Endothelial cell (in vitro differentiated cells): ENCODE results near the gene CRYBB1. TPM values are rescaled to one million over a fixed set of nuclear protein-coding genes. Genes with fewer than 3 reads are reported as not detected.
A peak's percentile ranks its signal among the peaks of the same experiment; 100 is the strongest.

Source experiments
- DNase-seq: peaks from one replicate; pipeline ENCODE4 v3.0.0; 2021; ENCODE audit warnings: low spot score
- H3K27ac Mint-ChIP-seq: one replicate; pipeline ENCODE4 v1.8.0; 2021; ENCODE audit warnings: mixed read lengths, inconsistent platforms; ENCODE audit not compliant: unreplicated experiment
- H3K27me3 Mint-ChIP-seq: one replicate; pipeline ENCODE4 v1.8.0; 2021; ENCODE audit warnings: mild to moderate bottlenecking, moderate library complexity, mixed read lengths, inconsistent platforms; ENCODE audit not compliant: unreplicated experiment
- H3K36me3 Mint-ChIP-seq: one replicate; pipeline ENCODE4 v1.8.0; 2021; ENCODE audit warnings: mild to moderate bottlenecking, low read depth, mixed read lengths, inconsistent platforms; ENCODE audit not compliant: unreplicated experiment
- H3K4me1 Mint-ChIP-seq: one replicate; pipeline ENCODE4 v1.8.0; 2021; ENCODE audit warnings: mild to moderate bottlenecking, mixed read lengths, inconsistent platforms; ENCODE audit not compliant: unreplicated experiment
- H3K4me3 Mint-ChIP-seq: one replicate; pipeline ENCODE4 v1.8.0; 2021; ENCODE audit warnings: mild to moderate bottlenecking, mixed read lengths, inconsistent platforms; ENCODE audit not compliant: unreplicated experiment
- H3K9me3 Mint-ChIP-seq: one replicate; pipeline ENCODE4 v1.8.0; 2021; ENCODE audit warnings: mixed read lengths, inconsistent platforms; ENCODE audit not compliant: unreplicated experiment
- total RNA-seq: library from RNA; stranded (reverse); fragmentation: NEBNext Ultra II Directional; extraction: Animal tissue kit (Norgen Biotek cat#: 25700); gene quantifications from one replicate; pipeline ENCODE4 v1.2.1, GENCODE V29; 2021; ENCODE audit not compliant: unreplicated experiment
- TF ChIP-seq, protein P1 (sequence below): fragments of 200-600 bp; sonication (generic); IDR thresholded peaks from one replicate; pipeline ENCODE4 v1.5.0; 2021; ENCODE audit warnings: antibody characterized with exemption; ENCODE audit not compliant: unreplicated experiment

Gene CRYBB1
- total RNA-seq, 1 donor from 2014 or later = 9.5 TPM

DNA sequence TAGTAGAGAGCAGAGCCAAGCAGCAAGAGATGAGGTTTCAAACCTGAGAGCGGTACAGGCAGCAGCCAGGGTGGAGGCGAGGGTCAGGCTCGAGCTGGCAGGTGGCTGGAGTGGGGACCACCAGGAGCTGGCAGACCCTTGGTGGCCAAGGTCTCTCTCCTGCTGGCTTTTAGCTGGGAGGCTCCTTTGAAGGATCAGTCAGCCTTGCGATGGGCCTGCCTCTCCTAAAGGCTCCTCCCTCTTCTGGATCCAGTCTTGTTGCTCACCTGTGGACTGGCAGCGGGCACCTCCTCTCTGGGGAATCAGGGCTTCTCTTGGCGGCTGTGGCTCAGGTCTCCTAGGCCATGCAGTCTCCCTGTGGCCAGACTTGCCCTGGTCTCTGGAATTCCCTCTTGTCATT is 52.6 kb downstream of the CRYBB1 start:
- H3K27ac Mint-ChIP-seq = no peak overlapping the region
- H3K4me1 Mint-ChIP-seq = peaks cover 29% of the 10 kb centered on the region
- H3K4me3 Mint-ChIP-seq = no peak overlapping the region
- no peaks in the 10 kb centered on the region for H3K9me3 Mint-ChIP-seq
- H3K27me3 Mint-ChIP-seq = peaks cover 6% of the 10 kb centered on the region
- H3K36me3 Mint-ChIP-seq = peaks cover 5% of the 10 kb centered on the region
- no peak for DNase-seq
- TF ChIP-seq, protein P1, sequence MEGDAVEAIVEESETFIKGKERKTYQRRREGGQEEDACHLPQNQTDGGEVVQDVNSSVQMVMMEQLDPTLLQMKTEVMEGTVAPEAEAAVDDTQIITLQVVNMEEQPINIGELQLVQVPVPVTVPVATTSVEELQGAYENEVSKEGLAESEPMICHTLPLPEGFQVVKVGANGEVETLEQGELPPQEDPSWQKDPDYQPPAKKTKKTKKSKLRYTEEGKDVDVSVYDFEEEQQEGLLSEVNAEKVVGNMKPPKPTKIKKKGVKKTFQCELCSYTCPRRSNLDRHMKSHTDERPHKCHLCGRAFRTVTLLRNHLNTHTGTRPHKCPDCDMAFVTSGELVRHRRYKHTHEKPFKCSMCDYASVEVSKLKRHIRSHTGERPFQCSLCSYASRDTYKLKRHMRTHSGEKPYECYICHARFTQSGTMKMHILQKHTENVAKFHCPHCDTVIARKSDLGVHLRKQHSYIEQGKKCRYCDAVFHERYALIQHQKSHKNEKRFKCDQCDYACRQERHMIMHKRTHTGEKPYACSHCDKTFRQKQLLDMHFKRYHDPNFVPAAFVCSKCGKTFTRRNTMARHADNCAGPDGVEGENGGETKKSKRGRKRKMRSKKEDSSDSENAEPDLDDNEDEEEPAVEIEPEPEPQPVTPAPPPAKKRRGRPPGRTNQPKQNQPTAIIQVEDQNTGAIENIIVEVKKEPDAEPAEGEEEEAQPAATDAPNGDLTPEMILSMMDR = no peak

DNA sequence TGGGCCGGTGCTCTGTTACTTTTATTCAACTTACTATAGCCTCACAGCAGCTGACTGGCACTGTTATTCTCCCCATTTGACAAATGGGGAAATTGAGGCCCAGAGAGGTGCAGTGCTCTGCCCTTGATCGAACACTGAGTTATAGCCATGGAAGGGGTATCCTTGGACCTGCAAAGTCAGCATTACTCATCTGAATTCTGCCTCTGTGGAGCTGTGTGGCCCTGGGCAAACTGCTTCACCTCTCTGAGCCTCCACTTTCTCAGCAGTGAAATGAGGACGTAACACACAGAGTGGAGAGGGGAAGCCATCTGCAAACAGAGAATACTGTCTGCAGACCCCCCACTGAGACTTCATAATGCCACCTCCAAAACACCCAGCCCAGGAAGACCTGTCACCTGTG is 53.2 kb downstream of the CRYBB1 start:
- Mint-ChIP-seq H3K9me3 (no peaks in the 10 kb centered on the region), H3K27ac (no peak overlapping the region), H3K27me3 (peaks cover 6% of the 10 kb centered on the region), H3K4me1 (peaks cover 29% of the 10 kb centered on the region), H3K4me3 (no peak overlapping the region), H3K36me3 (peaks cover 5% of the 10 kb centered on the region)
- TF ChIP-seq, protein P1 = no peak
- DNase-seq = no peak

DNA sequence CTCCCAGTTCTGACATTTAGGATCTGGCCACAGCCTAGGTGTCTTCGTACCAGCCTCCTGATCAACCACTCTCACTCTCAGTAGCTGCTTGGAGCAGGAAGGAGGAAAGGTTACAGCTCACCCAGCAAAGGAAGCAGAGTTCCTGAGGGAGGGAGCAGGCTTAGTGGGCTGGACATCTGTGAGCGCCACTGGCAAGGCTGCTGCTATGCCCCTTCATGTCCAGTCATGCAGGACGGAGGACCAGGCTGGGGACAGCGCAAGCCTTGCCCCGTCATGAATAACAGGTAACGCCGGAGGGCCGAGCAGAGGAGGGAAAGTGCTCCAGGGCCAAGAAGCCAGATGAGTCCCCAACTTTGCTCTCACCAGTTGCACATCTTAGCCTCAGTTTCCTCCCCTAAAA is 53.6 kb downstream of the CRYBB1 start:
- H3K9me3 Mint-ChIP-seq = no peaks in the 10 kb centered on the region
- no peak overlapping the region for H3K27ac Mint-ChIP-seq
- peak; percentile 18 for DNase-seq
- TF ChIP-seq, protein P1 = no peak
- H3K36me3 Mint-ChIP-seq = peaks cover 5% of the 10 kb centered on the region
- peaks cover 28% of the 10 kb centered on the region for H3K4me1 Mint-ChIP-seq
- peaks cover 5% of the 10 kb centered on the region for H3K27me3 Mint-ChIP-seq
- H3K4me3 Mint-ChIP-seq = no peak overlapping the region

DNA sequence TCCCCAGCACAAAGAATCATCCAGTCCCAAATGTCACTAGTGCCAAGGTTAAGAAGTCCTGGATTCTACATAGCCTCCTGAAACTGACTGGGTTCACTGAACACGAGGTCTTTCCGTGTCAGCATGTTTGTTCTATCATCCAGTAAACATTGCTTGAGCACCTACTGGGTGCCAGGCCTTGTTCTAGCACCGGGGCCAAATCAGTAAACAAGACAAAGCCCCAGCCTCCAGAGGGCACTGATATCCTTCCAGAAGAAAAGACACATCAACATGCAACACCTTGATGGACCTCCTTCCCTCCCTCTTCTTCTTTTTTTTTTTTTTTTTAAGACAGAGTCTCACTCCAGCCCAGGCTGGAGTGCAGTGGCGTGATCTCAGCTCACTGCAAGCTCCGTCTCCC is 54.8 kb downstream of the CRYBB1 start:
- Mint-ChIP-seq H3K9me3 (no peaks in the 10 kb centered on the region), H3K36me3 (peaks cover under 1% of the 10 kb centered on the region), H3K27me3 (peaks cover 2% of the 10 kb centered on the region), H3K27ac (no peak overlapping the region), H3K4me3 (no peak overlapping the region), H3K4me1 (peaks cover 17% of the 10 kb centered on the region)
- TF ChIP-seq, protein P1 = no peak
- DNase-seq = no peak

DNA sequence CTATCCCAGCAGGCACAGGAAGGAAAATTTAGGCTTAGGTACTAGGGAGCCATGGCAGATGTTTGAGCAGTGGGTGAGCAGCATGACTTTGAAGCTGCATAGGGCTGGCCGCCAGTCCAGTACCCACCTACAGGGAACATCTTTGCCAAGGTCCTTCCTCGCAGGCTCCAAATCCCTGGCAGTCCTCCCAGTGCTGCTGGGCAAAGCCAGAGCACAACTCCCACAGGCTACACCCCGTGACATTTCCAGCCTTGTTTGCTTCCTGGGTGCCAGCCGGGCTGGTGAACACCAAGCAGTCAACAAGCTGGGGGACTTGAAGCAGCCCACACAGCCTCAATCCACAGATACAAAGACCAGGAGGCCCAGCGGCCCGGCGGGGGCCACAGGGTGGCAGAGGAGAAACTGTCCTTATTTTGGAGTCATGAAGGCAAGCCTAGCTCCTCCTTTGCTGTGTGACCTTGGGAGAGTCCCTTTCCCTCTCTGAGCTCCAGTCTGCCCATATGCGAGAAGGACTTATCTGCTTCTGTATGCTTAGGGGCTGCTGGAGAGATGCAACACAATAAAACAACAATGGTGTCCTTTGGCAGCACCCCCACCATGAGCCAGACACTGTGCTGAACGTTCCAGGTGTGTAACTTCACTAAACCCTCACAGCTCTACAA is 55.9 kb downstream of the CRYBB1 start:
- Mint-ChIP-seq H3K4me1 (peaks cover 15% of the 10 kb centered on the region), H3K27ac (no peak overlapping the region), H3K27me3 (peaks cover 2% of the 10 kb centered on the region), H3K9me3 (no peaks in the 10 kb centered on the region), H3K4me3 (no peak overlapping the region), H3K36me3 (no peaks in the 10 kb centered on the region)
- DNase-seq = no peak
- TF ChIP-seq, protein P1 = no peak
